Measurements from ENCODE around the gene VPS16.

- TF ChIP-seq CTCF (optimal IDR thresholded peaks at IDR 0.05 in 1 of 3, IDR thresholded peaks at IDR 0.05 in 1 of 3, conservative IDR thresholded peaks at IDR 0.05 in 1 of 3; ENCODE audit: extremely low read depth in 1 of 3, insufficient read depth in 2 of 3, low read length in 3 of 3) (no peak), EZH2 (IDR thresholded peaks at IDR 0.05; ENCODE audit: low read length) (no peak)
Measured at GRCh38 chr20:2796011-2796660, 44.4 kb upstream of the VPS16 start.

Measured in keratinocyte (primary cell).